HG02884 (cell line): ENCODE results near the gene LILRB4.
"Not testable (repeated sequence)": the region's sequence is repeated elsewhere in the genome, so short reads cannot be mapped to it uniquely, and the experiment has no call there.

Source experiments
- ATAC-seq: cut with Tn5 transposase; IDR thresholded peaks from one replicate; pipeline ENCODE4 v1.9.1; 2021; ENCODE audit warnings: mild to moderate bottlenecking, moderate library complexity; ENCODE audit not compliant: unreplicated experiment

LILRB4 gene

DNA sequence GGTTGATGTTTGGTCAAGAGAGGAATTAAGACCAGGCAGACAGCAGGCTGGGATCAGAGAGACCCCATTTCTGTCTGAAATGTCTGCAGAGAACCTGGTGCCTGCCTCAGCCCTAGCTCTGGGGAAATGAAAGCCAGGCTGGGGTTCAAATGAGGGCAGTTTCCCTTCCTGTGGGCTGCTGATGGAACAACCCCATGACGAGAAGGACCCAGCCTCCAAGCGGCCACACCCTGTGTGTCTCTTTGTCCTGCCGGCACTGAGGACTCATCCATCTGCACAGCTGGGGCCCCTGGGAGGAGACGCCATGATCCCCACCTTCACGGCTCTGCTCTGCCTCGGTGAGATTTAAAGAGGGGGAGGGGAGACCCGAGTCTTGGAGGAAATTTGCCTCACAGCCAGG is at the start of gene LILRB4:
Gene LILRB4, plus strand, starts transcription at position 256 of the 400 bp plus-strand sequence. Its CDS starts 49 bp downstream, at position 305.
- no peak for ATAC-seq

DNA sequence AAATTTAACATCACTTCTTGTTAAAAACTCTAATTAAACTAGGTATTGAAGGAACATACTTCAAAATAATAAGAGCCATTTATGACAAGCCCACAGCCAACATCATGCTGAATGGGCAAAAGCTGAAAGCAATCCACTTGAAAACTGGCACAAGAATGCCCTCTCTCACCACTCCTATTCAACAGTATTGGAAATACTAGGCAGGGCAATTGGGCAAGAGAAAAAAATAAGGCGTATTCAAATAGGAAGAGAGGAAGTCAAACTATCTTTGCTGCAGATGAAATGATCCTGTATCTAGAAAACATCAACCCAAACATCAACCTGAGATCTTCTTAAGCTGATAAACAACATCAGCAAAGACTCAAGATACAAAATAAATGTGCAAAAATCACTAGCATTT is 48.1 kb upstream of the LILRB4 start:
- no peak for ATAC-seq

GRCh38 chr19:54616057-54616456 is 46.7 kb upstream of the LILRB4 start:
- ATAC-seq: no peak

- ATAC-seq: peak; percentile 81
Observed at GRCh38 chr19:54616821-54617560, 45.8 kb upstream of the LILRB4 start.

- ATAC-seq: no peak
Observed at GRCh38 chr19:54620464-54620863, 42.3 kb upstream of the LILRB4 start.

GRCh38 chr19:54622431-54622830 is 40.4 kb upstream of the LILRB4 start:
- no peak for ATAC-seq

DNA sequence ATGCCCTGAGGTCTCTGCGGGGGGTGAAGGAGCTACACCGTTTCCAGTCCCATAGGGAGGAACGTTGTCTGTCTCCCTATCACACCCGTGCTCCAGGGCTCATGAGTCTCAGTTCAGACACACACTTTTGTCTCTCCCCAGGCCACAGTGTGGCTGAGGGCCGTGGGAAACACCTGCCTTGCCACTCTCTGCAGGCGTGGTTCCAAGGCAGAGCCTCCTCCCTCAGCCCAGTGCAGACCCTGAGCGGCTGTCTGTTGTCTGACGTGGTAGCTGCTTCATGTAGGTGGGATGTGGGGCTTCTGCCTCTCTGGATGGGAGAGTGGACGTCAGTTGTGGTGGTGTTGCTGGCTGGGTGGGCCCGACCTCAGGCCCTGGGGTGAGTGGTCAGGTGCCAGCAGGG is 38.6 kb upstream of the LILRB4 start:
- not testable (repeated sequence) for ATAC-seq

- not testable (repeated sequence) for ATAC-seq
Observed at GRCh38 chr19:54624934-54625730, 37.7 kb upstream of the LILRB4 start.

DNA sequence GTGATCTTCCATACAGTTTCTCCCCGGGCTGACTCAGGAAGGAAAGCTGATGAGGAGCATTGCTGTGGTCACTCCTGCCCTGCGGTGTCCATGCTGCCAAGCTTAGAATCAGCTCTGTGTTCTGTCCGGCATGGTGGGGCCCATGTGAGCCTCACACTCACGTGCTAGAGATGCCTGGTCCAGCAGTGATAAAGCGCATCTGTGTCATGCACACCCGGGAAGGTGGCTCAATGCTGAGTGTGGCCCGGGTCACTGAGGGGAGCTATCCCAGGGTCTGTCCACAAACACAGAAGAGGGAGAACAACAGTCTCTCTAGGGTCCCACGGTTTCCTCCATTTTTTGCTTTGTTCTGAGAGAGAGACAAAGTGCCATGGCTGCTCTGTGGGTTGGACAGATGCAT is 36.0 kb upstream of the LILRB4 start:
- no peak for ATAC-seq

DNA sequence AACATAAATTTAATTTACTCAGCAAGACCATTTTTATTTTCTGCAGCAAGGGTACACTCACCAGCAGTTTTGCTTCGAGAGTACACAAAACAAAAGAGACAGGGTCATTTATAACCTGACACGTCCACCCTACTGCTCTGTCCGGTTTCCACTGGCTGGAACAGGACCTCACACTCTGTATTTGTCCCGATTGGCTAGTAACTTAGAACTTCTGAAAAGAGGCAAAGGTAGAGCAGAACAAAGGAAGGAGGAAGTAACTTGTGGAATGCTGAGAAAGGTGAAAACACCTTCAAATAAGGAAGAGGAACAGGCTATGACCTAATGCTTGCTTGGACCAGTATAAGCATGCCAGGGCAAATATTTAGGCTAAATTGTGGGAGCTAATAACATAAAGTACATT is 34.9 kb upstream of the LILRB4 start:
- ATAC-seq: not testable (repeated sequence)

- not testable (repeated sequence) for ATAC-seq
Observed at GRCh38 chr19:54630262-54630661, 32.5 kb upstream of the LILRB4 start, which contains the start of gene LILRB1. TSS of gene LILRB1 (plus strand) at chr19:54630484. CDS start at chr19:54631074, 590 bp downstream.

DNA sequence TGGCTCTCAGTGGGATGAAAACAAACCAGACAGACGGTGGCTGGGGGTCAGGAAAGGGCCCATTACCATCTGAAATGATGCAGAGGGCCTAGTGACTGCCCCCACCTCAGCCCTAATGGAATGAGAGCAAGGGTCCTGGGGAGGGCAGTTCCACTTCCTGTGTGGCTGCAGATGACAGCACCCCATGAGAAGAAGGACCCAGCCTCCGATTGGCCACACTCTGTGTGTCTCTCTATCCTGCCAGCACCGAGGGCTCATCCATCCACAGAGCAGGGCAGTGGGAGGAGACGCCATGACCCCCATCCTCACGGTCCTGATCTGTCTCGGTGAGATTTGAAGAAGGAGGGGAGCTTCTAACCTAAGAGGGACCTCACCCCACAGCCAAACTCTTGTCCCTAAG is 32.0 kb upstream of the LILRB4 start:
- no peak for ATAC-seq

- ATAC-seq: not testable (repeated sequence)
Observed at GRCh38 chr19:54631489-54632337, 31.1 kb upstream of the LILRB4 start.

DNA sequence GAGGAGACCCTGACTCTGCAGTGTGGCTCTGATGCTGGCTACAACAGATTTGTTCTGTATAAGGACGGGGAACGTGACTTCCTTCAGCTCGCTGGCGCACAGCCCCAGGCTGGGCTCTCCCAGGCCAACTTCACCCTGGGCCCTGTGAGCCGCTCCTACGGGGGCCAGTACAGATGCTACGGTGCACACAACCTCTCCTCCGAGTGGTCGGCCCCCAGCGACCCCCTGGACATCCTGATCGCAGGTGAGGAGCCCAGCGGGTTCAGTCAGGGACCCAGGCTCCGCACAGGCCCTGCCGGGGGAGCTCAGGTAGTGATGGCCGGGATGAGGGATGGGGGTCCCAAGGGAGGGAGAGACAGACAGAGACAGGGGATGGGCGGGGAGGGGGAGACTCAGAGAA is 30.3 kb upstream of the LILRB4 start:
- not testable (repeated sequence) for ATAC-seq

- no peak for ATAC-seq
Observed at GRCh38 chr19:54633401-54633800, 29.4 kb upstream of the LILRB4 start.

GRCh38 chr19:54636081-54636480 is 26.7 kb upstream of the LILRB4 start:
- ATAC-seq: not testable (repeated sequence)

DNA sequence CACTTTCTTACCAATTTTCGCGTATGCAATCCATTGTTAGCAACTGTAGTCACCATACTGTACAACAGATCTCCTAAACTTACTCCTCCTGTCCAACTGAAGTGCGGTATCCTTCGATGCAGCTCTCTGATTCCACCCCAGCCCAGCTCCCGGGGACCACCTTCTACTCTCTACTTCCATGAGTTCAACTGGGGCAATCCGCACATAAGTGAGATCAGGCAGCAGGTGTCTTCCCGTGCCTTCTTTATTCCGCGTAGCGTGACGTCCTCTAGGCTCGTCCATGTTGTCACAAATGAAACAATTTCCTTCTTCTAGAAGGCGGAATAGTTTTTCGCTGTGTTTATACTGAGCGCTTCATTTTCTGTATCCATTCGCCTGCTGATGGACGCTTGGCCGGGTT is 24.1 kb upstream of the LILRB4 start:
- ATAC-seq: no peak

DNA sequence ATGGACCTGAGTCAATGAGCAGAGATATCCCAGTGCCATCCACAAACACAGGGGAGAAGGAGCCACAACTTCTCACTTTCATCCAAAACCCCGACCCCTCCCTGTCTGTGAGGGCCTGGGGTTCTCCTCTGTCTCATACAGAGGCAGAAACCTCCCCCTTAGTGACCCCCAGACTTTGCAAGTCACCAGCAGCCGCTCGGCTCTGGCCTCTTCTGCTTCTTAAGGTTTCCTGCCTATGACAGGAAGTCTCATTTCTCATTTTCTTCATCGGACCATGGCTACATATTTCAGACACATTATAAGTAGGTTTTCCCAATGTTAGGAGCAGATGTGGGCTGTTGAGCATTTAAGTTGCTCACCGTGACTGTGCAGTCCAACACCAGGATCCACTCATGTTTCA is 19.8 kb upstream of the LILRB4 start:
- not testable (repeated sequence) for ATAC-seq

DNA sequence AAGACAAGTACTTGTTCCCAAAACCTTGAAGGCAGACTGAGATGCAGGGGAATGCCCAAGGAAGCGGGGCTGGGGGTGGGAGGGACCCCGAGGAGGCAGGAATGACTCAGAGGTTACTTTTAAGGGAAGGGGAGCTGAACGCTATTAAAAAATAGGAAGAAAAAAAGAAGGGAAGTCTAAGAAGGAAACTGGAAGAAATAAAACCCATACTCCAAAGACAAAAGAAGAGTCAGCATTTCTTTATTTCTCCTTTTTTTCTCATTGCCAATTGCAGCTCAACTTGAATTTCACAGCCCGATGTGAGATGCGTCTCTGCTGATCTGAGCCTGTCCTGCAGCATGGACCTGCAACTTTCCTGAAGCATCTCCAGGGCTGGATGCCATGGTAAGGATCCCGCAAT is 19.2 kb upstream of the LILRB4 start:
- ATAC-seq: not testable (repeated sequence)

DNA sequence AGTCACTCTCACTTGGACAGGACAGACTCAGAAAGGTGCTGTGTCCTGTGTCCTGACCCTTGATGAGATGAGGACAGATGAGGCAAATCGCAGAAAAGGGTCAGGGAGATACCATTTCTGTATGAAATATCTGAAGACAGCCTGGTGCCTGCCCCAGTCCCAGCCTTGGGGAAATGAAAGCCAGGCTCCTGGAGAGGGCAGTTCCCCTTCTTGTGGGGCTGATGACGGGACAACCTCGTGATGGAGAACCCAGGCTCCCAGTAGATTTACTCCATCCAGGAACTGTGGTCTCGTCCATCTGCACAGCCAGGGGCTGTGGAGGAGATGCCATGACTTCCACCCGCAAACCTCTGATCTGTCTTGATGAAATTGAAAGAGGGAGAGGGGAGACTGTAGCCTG is 18.7 kb upstream of the LILRB4 start:
- no peak for ATAC-seq

DNA sequence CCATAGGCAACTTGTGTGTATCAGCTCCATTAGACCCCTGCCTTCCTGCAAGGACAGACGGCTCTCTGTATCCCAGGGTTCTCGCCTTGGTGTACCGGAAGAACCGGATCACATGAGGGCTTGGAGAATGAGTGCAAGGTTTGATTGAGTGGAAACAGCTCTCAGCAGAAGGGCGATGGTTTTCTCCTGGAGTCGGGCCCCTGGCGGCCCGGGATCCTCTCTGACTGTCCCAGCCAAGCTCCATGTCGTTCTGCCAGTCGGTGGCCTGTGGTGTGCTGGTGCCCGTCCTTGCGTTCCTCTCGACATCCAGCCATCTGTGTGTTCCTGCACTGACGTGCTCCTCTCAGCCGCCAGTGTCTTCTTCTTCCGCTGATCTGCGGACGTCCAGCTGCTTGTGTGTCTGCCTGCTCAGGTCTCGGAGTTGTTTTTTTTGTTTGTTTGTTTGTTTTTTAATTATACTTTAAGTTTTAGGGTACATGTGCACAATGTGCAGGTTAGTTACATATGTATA is 16.4 kb upstream of the LILRB4 start:
- ATAC-seq: no peak
